ENCODE results near the gene CACNB1.

DNA sequence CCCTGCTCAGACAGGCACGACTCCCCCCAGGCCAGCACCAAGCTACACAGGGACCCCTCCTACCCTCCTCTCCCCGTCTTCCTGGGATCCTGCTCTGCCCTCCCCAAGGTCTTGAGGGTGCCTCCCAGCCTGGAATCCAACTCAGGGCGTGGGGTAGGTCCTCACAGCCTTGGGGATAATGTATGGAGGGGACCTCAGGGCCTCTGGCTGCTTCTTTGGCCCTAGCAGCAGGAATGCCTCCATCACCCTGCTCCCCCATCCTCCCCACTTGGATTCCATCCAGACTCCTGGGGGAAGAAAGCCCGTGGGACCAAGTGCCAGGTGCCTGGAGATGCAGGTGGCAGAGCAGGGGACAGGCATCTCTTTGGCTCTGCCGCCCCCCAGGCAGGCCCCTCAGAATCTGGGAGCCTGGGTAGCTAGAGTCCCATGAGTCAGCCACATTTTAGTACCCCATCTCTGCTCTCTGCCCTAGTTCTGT lies 39.0 kb upstream of the CACNB1 start:
- TF ChIP-seq, protein P1, sequence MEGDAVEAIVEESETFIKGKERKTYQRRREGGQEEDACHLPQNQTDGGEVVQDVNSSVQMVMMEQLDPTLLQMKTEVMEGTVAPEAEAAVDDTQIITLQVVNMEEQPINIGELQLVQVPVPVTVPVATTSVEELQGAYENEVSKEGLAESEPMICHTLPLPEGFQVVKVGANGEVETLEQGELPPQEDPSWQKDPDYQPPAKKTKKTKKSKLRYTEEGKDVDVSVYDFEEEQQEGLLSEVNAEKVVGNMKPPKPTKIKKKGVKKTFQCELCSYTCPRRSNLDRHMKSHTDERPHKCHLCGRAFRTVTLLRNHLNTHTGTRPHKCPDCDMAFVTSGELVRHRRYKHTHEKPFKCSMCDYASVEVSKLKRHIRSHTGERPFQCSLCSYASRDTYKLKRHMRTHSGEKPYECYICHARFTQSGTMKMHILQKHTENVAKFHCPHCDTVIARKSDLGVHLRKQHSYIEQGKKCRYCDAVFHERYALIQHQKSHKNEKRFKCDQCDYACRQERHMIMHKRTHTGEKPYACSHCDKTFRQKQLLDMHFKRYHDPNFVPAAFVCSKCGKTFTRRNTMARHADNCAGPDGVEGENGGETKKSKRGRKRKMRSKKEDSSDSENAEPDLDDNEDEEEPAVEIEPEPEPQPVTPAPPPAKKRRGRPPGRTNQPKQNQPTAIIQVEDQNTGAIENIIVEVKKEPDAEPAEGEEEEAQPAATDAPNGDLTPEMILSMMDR (IDR thresholded peaks at IDR 0.05), result no peak
- TF ChIP-seq POLR2A (IDR thresholded peaks at IDR 0.05), result no peak

Data from adrenal gland (tissue), 5 donors.